MCF 10A (cell line): ENCODE measurements around the gene SERPINA4. TPM values are rescaled to one million over a fixed set of nuclear protein-coding genes. Genes with fewer than 3 reads are reported as not detected.
A peak's percentile ranks its signal among the peaks of the same experiment; 100 is the strongest.

Experiments
- BruUV-seq: library from RNA; stranded (reverse); fragments of 400-500 nt; replicated peaks from 2 replicates; lab custom pipeline; 2021; lab: Mats Ljungman, UMichigan
- CTCF ChIA-PET: fragments of 300-600 bp; sonication (Branson Sonifier 250); formaldehyde crosslinking; extraction: SDS; loops from one replicate; lab custom pipeline; 2021; ENCODE audit warnings: antibody characterized with exemption, inconsistent platforms; lab: Yijun Ruan, JAX
- POLR2A ChIA-PET: fragments of 300-600, 350-650 bp; sonication (Branson Sonifier 250); formaldehyde crosslinking; extraction: SDS; loops from one replicate; lab custom pipeline; 2020; ENCODE audit warnings: antibody characterized with exemption, inconsistent platforms; lab: Yijun Ruan, JAX
- DNase-seq: peaks from one replicate; pipeline ENCODE4 v3.0.0-alpha.2; 2018; ENCODE audit not compliant: unreplicated experiment
- H3K27ac Mint-ChIP-seq: one replicate; pipeline ENCODE4 v1.8.0; 2022; ENCODE audit warnings: mild to moderate bottlenecking, low read depth, mixed read lengths; ENCODE audit not compliant: unreplicated experiment
- H3K27me3 Mint-ChIP-seq: one replicate; pipeline ENCODE4 v1.8.0; 2022; ENCODE audit warnings: mixed read lengths; ENCODE audit not compliant: insufficient read depth, unreplicated experiment
- H3K36me3 Mint-ChIP-seq: one replicate; pipeline ENCODE4 v1.8.0; 2022; ENCODE audit warnings: mild to moderate bottlenecking, moderate library complexity, mixed read lengths; ENCODE audit not compliant: insufficient read depth, unreplicated experiment
- H3K4me1 Mint-ChIP-seq: one replicate; pipeline ENCODE4 v1.8.0; 2022; ENCODE audit warnings: mixed read lengths; ENCODE audit not compliant: insufficient read depth, unreplicated experiment
- H3K4me3 Mint-ChIP-seq: one replicate; pipeline ENCODE4 v1.8.0; 2022; ENCODE audit warnings: mild to moderate bottlenecking, moderate library complexity, mixed read lengths; ENCODE audit not compliant: unreplicated experiment
- H3K9me3 Mint-ChIP-seq: one replicate; pipeline ENCODE4 v1.8.0; 2022; ENCODE audit warnings: mixed read lengths; ENCODE audit not compliant: unreplicated experiment
- intact Hi-C: fragments of 100-400 bp; cut with micrococcal nuclease; formaldehyde crosslinking; loops from 2 replicates; pipeline ENCODE4 v1.14.1; 2022
- total RNA-seq: library from RNA; stranded (reverse); gene quantifications from 2 replicates; pipeline ENCODE4 v1.2.3, GENCODE V29; 2022
- TF ChIP-seq, protein P1 (sequence below): fragments of 200-600 bp; IDR thresholded peaks from one replicate; pipeline ENCODE4 v1.8.0; 2022; ENCODE audit warnings: antibody characterized with exemption, mild to moderate bottlenecking; ENCODE audit not compliant: unreplicated experiment

SERPINA4 gene
- total RNA-seq, 1 experiment from 2014 or later, result not detected

DNA sequence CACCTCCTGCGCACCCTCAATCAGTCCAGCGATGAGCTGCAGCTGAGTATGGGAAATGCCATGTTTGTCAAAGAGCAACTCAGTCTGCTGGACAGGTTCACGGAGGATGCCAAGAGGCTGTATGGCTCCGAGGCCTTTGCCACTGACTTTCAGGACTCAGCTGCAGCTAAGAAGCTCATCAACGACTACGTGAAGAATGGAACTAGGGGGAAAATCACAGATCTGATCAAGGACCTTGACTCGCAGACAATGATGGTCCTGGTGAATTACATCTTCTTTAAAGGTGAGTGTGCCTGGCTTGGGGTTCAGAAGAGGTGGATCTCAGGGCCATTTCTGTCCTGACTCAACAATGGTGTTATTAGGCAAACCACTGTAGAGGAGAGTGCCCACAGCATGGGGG, 53.6 kb downstream of the SERPINA4 start:
- ChIA-PET POLR2A (interaction anchor here (0.6 to 6.7 kb wide), 2 partner anchors 14 to 61 kb away, joined by 4 to 140 read pairs; no protein-coding TSS in a partner anchor), CTCF (interaction anchor here (0.6 kb wide), 1 partner anchor 75 kb away, joined by 3 read pairs; no protein-coding TSS in a partner anchor)
- TF ChIP-seq, protein P1, sequence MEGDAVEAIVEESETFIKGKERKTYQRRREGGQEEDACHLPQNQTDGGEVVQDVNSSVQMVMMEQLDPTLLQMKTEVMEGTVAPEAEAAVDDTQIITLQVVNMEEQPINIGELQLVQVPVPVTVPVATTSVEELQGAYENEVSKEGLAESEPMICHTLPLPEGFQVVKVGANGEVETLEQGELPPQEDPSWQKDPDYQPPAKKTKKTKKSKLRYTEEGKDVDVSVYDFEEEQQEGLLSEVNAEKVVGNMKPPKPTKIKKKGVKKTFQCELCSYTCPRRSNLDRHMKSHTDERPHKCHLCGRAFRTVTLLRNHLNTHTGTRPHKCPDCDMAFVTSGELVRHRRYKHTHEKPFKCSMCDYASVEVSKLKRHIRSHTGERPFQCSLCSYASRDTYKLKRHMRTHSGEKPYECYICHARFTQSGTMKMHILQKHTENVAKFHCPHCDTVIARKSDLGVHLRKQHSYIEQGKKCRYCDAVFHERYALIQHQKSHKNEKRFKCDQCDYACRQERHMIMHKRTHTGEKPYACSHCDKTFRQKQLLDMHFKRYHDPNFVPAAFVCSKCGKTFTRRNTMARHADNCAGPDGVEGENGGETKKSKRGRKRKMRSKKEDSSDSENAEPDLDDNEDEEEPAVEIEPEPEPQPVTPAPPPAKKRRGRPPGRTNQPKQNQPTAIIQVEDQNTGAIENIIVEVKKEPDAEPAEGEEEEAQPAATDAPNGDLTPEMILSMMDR, result no peak
- no TSS peak for BruUV-seq
- peaks cover 39% of the 10 kb centered on the region for H3K36me3 Mint-ChIP-seq
- H3K27me3 Mint-ChIP-seq, result no peaks in the 10 kb centered on the region
- H3K9me3 Mint-ChIP-seq, result peaks cover 35% of the 10 kb centered on the region
- peak overlapping the region; percentile 66 for H3K27ac Mint-ChIP-seq
- no peak for DNase-seq
- H3K4me3 Mint-ChIP-seq, result peak overlapping the region; percentile 33
- peaks cover 6% of the 10 kb centered on the region for H3K4me1 Mint-ChIP-seq
- intact Hi-C loops, result no loop called here

DNA sequence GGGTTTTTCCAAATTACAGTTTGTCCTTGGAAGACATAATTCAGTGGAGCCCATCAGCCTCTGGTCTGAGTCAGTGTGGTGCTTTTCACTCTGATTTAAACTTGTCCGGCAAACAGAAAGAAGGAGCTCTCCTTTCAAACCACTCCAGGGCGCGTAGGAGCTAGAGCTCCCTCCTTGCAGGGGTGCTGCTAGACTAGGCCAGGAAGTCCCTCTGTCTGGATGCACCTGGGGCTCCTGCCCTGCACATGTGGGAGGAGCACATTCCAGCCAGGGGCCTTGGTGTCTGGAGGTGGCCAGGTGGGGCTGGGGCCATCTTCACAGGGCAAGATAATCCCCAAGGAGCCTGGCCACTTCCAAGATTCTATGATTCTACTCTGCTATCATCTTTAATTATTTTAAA, 54.0 kb downstream of the SERPINA4 start:
- Mint-ChIP-seq H3K36me3 (peaks cover 39% of the 10 kb centered on the region), H3K4me1 (peaks cover 6% of the 10 kb centered on the region), H3K4me3 (peak overlapping the region; percentile 33), H3K27me3 (no peaks in the 10 kb centered on the region), H3K9me3 (peaks cover 40% of the 10 kb centered on the region), H3K27ac (no peak overlapping the region)
- intact Hi-C loops, result no loop called here
- TF ChIP-seq, protein P1, result no peak
- no peak for DNase-seq
- ChIA-PET POLR2A (interaction anchor here (6.7 kb wide), 1 partner anchor 15 kb away, joined by 140 read pairs; no protein-coding TSS in a partner anchor), CTCF (interaction anchor here (1.1 to 1.2 kb wide), 2 partner anchors 59 to 66 kb away, joined by 3 read pairs; no protein-coding TSS in a partner anchor)
- no TSS peak for BruUV-seq

DNA sequence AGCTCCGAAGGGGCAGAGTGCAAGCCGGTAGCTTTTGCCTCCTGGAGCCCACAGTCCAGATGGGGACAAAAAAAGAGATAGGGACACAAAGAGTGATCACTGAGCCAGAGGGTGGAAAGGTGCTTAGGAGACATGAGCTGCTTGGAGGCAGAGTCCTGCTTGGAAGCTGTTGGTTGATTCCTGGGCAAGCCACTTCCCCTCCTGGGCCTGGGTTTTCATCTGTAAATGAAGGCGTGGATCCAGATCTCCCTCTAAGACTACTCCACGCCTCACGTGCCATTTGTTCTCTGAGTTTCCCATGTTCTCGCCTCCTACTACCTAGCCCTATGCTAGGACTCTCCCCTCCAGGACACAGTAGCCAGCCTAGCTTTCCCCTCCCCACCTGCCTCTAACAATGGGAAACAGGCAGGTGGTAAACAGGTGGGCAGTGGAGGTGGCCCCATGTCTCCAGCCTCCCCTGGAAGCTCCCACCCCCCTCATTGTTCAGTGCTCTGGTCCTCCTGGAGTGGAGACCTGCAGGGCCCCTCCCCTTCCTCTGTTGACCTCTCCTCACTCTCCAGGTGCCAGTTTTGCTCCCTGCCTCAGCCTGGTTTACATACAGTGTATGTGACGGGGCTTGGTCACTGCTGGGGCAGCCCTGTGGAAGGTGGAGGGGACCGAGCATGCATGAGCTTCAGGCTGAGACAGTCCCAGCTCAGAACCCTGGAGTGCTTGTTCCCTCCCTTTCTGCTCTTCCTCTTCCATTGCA, 54.8 kb downstream of the SERPINA4 start:
- no peaks in the 10 kb centered on the region for H3K27me3 Mint-ChIP-seq

More for the DNA sequence above, 54.8 kb downstream of the SERPINA4 start:
- Mint-ChIP-seq H3K4me3 (peak overlapping the region; percentile 25), H3K27ac (no peak overlapping the region), H3K4me1 (no peaks in the 10 kb centered on the region), H3K36me3 (peaks cover 44% of the 10 kb centered on the region), H3K9me3 (peaks cover 44% of the 10 kb centered on the region)
- TF ChIP-seq, protein P1, result no peak
- no peak for DNase-seq
- intact Hi-C loops, result no loop called here
- POLR2A ChIA-PET, result no interaction called here
- CTCF ChIA-PET, result interaction anchor here (0.6 to 1.2 kb wide), 4 partner anchors 59 to 712 kb away, joined by 3 to 5 read pairs (median 3); no protein-coding TSS in a partner anchor
- BruUV-seq, result no TSS peak
